ENCODE results near the gene EIF1.
A peak's percentile ranks its signal among the peaks of the same experiment; 100 is the strongest.
"Not testable (repeated sequence)": the region's sequence is repeated elsewhere in the genome, so short reads cannot be mapped to it uniquely, and the experiment has no call there.

EIF1 gene

GRCh38 chr17:41688641-41689496, at the start of gene EIF1:
Gene EIF1 (plus strand): TSS chr17:41688885. CDS start chr17:41689039, 154 bp downstream.
- DNase-seq, result peak; percentile 99

GRCh38 chr17:41638941-41639340, 49.7 kb upstream of the EIF1 start:
- no peak for DNase-seq

- DNase-seq, result no peak
These were observed 48.9 kb upstream of the EIF1 start for GRCh38 chr17:41639492-41640473.

DNA sequence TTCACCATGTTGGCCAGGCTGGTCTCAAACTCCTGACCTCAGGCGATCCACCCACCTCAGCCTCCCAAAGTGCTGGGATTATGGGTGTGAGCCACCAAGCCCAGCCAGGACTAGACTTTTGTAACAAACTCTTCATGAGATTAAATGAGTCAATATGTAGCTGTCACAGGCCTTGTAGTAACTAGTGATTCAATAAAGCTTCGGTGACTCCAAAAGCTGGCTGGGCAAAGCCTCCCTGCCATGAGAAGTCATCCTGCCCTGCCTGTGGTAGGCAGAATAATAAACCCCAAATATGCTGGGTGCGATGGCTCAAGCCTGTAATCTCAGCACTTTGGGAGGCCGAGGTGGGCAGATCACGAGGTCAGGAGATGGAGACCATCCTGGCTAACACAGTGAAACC, 48.1 kb upstream of the EIF1 start:
- not testable (repeated sequence) for DNase-seq

DNA sequence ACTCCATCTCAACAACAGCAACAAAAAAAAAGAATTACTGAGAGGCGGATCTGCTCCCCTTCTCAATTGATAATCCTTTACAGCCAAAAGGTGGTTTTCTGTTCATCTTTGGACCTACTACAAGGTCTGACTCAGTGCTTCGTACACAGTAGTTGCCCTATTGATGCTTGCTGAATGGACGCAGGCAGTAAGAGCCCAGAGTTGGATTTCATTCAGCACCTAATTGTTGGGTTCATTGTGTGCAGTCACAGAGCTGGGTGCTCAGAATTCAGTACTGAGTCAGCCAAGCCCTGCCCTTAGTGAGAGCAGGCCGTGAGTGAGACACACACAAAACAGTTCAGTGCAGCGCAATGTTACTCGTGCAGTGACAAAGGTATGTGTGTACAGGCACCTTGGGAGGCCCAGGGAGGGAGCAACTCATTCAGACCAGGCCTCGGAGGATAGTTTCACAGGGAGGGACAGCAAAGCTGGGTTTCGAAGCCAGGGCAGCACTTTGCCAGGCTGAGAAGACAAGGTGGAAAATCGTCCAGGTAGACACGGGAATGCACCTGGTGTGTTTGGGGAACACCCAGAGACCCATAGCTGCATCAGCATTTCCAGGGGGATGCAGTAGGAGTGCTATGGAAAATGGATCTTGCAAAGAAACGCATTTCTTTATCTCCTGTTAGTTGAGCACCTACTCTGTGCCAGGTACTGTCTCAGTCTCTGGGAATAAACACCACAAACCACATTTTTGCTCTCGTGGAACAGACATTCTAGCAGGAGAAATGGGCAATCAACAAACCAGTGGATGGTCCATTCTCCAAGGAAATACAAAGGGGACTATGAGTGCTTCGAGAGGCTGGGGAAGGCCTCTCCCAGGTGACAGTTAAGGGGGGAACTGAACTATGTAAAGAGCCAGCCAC, 46.2 kb upstream of the EIF1 start:
- no peak for DNase-seq

DNA sequence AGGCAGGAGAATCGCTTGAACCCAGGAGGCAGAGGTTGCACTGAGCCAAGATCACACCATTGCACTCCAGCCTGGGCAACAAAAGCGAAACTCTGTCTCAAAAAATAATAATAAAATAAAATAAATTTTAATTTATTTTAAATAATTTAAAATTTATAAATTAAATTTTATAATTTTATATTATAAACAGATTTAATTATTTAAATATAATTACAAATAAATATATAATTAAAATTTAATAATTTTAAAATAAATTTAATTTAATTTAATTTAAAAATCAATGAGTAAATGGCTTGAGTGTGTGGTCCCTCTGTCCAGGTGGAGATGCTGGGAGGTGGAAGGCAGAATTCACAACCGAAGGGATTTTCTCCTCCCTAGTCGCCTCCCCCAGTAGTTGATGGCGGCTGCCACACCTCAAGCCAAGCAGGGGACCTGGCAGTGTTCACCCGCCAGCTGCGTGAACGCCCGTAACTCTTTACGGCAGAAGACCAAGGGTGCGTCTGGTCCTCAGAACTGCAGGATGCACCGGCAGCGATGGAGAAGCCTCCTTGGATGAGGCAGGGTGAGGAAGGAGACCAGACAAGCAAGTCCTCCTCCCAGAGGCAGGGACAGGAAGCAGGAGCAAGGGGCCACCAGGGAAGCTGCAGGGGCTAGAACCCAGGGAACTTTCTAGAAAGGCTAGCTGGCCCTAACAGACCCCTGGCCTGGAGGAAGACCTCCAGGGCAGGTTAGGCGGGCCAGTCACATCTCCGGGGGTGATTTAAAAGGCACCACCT, 41.5 kb upstream of the EIF1 start:
- DNase-seq, result no peak

DNA sequence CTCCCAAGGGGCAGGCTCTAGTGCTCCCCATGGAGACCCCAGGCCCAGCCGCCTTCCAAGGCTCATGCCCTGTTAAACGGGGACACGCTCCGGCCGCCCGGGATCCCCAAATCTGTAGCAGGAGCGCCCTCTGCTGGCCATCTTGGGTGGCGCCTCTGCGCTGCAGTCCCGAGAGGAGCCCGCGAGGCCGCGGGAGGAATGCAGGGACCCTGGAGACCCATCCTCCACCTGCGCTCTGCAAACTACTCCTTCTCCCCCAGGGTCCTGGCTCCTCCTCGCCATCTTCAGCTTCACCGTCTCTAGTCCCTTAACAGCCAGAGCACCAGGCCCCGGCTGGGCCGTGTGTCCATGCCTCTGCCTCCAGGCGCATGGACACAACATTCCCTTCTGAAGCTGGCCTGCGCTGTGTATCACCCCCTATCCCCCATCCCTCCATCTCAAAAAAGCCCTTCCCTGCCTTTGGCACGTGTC, 40.7 kb upstream of the EIF1 start:
- peak; percentile 80 for DNase-seq

DNA sequence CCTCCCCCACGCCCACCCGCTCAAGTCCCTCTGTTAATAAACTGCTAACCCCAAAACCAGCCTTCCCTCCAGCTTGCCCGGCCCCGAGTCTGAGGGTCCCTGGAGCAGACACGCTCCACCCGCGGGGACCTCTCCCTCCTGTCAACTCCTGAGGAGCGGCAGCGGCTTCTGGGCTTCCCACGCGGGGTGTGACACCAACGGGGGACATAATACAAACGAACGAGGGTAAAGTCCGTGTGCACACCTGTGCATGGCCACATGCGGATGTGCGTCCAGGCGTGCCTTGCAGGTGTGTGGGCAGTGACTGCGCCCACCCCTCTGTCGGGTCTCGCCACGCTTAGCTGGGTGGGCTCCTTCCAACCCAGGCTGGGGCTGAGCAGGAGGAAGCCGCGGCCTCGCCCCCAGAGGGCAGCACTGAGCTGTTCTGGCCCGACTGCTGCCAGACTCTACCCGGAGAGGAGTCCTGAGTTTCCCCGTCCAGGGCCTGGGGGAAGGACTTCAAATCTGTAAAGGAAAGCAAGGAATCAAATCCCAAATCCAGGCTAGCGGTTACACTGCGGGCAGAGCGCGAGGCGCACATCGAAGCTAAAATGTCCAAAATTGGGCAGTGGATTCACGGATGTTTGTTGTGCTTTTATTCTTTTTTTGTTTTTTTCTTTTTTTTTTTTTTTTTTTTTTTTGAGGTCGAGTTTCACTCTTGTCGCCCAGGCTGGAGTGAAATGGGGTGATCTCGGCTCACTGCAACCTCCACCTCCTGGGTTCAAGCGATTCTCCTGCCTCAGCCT, 40.1 kb upstream of the EIF1 start:
- DNase-seq, result peak; percentile 72

DNA sequence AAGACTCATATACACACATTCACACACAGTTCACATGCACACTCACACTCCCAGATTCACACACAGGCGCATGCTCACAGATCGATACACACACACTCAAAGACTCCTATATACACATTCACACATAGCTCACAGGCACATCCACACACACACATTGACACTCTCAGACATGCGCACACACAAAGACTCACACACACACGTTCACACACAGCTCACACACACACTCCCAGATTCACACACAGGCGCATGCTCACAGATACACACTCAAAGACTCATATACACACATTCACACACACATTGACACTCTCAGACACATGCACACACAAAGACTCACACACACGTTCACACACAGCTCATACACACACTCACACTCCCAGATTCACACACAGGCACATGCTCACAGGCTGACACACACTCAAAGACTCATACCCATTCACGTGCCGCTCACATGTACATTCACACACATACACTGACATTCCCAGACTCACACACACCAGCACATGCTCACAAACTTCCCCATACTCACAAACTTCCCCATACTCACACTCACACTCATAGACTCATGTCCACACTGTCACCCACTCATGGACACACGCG, 38.7 kb upstream of the EIF1 start:
- DNase-seq, result no peak

DNA sequence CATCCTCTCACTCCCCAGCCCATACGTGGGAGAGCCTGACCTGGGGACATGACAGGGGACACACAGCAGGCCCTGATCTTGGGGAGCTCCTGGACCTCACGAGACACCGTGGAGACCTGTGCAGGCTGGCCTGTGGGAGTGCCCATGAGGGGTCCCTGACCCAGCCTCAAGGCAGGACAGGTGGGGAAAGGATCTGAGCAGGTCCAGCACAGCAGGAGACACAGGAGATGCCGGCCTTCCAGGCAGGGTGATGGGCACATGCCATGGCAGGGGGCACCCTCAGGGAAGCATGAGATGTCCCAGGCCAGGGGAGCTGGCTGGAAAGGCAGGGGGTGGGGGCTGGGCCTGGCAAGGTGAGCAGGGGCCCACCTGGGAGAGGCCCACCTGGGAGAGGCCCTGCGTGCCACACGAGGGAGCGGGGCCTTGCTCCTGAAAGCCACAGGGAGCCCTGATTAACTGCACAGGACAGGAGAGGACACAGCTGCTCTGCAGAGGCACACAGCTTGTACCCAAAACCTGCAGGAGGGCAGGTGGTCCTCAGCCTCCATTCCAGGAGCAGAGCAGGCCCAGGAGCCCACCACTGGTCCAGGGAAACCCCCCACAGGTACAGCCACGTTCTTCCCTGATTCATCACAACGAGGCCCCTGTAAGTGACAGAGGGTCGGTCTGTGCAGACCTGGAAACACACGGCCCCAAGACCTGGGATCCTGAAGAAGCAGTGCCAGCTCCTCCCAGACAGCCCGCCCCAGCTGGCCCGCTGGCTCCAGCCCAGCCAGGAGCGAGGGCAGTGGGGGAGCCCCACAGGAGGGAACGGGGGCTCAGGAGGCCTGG, 37.7 kb upstream of the EIF1 start:
- DNase-seq, result no peak

DNA sequence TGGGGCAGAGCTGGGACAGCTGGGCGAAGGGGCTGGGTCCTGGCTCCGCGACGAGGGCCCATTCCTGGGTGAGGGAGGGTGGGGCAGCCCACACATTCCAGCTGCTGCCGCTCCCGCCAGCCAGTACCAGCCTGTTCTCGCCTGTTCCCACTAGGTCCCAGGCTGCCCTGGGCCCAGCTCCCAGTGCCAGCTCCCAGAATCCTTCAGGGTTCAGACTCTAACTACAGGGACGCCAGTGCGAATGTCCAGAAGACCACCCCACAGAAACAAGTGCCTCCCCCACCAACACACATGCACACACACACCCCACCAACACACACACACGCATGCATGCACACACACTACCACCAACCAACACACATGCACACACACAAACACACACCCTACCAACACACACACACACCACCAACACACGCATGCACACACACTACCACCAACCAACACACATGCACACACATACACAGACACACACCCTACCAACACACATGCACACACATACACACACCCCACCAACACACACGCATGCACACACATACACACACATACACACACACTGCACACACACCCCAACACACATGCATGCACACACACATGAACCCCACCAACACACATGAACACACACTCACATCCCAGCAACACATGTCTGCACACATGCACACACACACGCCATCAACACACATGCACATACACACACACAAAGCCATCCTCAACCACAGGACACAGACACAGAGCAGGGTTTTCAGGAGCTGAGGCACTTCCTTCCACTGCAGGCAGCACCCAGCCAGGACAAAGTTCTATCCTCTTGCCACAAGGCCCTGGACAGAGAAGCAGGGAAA, 36.8 kb upstream of the EIF1 start:
- no peak for DNase-seq

- no peak for DNase-seq
These were observed 36.2 kb upstream of the EIF1 start for GRCh38 chr17:41652461-41652970.

DNA sequence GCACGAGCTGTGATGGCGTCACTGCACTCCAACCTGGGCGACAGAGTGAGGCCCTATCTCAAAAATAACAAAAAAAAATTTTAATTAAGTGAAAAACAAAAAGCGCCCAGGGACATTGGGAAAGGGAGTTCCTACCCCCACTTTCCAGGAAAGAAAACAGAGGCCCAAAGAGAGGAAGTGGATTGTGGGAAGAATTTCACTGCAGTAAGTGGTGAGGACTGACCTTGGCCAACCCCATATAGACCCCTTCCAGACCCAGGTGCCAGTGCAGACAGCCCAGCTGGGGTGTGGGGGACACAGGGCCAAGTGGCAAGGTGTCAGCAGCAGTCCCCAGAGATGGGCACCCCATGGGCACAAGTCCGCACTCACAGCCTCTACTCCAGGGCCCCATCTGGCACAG, 35.3 kb upstream of the EIF1 start:
- DNase-seq, result no peak

- no peak for DNase-seq
These were observed 34.6 kb upstream of the EIF1 start for GRCh38 chr17:41653892-41654677.

DNA sequence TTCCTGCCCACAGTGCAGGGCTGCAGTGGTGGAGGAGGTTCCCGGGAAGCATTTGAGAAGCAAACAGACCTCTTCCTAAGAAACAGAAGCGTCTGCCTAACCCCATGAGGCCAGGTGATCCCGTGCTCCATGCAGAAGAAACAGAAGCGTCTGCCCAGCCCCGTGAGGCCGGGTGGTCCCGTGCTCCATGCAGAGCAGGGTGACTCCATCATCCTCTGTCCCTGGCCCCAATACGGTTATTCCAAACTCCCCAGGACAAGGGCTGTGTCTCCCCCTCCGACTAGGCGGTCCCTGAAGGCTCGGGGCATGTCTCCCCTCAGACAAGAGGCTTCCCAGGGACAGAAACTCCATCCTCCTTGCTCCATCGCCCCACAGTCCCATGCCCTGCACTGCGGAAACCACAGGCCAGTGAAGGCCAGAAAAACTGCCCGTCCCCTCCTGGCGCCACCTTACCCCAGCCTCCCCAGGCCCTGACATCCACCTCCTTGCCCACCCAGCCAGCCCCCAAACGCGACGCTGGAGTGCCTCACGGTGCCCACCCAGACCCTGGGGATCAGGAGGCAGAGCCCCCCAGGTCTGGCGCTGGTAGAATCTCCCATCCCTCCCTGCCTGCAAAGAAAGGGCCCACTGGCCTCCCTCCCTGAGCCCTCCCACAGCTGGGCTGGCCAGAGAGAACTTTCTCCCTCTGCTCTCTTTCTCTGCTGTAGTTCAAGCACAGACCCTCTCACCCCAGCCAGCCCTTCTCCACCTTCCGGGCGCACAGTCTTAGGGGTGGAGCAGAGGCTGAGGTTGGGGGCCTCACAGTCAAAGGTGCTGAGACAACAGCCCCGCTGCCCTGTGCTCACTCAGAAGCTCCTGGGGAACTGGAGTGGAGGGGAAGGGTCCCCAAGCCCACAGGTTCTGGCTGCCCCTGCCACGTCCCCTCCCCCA, 33.7 kb upstream of the EIF1 start:
- no peak for DNase-seq

DNA sequence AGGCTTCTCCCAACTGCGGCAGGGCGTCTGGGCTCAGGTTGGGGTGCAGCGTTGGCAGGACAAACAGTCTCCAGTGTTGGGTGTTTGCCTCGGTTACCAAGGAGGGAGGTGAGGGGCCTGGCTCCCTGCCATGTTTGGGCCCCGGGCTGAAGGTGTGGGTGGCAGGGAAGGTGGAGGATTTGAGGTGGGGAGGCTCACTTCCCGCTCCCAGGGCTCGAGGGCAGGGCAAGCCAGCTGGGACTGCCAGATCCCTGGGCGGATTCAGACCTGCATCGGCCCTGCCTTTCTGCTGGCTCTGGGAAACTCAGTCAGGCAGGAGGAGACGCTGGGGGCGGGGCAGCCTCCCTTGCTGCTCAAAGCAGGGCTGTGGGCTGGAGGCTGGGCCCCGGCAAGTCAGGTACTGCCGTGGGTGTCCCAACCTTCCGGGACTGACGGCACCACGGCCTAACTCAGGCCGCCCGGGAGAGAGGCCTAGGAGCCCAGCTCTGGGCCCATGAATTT, 33.0 kb upstream of the EIF1 start:
- no peak for DNase-seq

Measured in stimulated activated naive CD4-positive, alpha-beta T cell treated with Interleukin-2 at 50 U/mL for 16 hours (primary cell).